Ishikawa (cell line): Measurements from ENCODE around the gene CCDC9B.

Source experiments
- CEBPB ChIP-seq: IDR thresholded peaks from 2 replicates; pipeline ENCODE4 v1.6.1; 2012
- CREB1 ChIP-seq: IDR thresholded peaks from 2 replicates; pipeline ENCODE4 v1.6.1; 2012; ENCODE audit warnings: low read depth
- EGR1 ChIP-seq: IDR thresholded peaks from 2 replicates; pipeline ENCODE4 v1.6.1; 2012
- EP300 ChIP-seq: IDR thresholded peaks from 2 replicates; pipeline ENCODE4 v1.6.1; 2012; ENCODE audit warnings: borderline replicate concordance
- FOXM1 ChIP-seq: IDR thresholded peaks from 2 replicates; pipeline ENCODE4 v1.6.1; 2012; ENCODE audit warnings: low read depth, borderline replicate concordance
- MAX ChIP-seq: IDR thresholded peaks from 2 replicates; pipeline ENCODE4 v1.6.1; 2012
- NFIC ChIP-seq: IDR thresholded peaks from 2 replicates; pipeline ENCODE4 v1.6.1; 2012
- RAD21 ChIP-seq: IDR thresholded peaks from 2 replicates; pipeline ENCODE4 v1.6.1; 2012; ENCODE audit warnings: low read depth
- REST ChIP-seq: IDR thresholded peaks from 2 replicates; pipeline ENCODE4 v1.6.1; 2012; ENCODE audit warnings: low read depth, mild to moderate bottlenecking
- TAF1 ChIP-seq: IDR thresholded peaks from 2 replicates; pipeline ENCODE4 v1.6.1; 2012; ENCODE audit warnings: low read depth, mild to moderate bottlenecking
- TCF12 ChIP-seq: IDR thresholded peaks from 2 replicates; pipeline ENCODE4 v1.6.1; 2012; ENCODE audit warnings: low read depth
- TEAD4 ChIP-seq: IDR thresholded peaks from 2 replicates; pipeline ENCODE4 v1.6.1; 2012
- USF1 ChIP-seq: IDR thresholded peaks from 2 replicates; pipeline ENCODE4 v1.6.1; 2012
- YY1 ChIP-seq: IDR thresholded peaks from 2 replicates; pipeline ENCODE4 v1.6.1; 2012; ENCODE audit warnings: low read depth
- ZBTB7A ChIP-seq: IDR thresholded peaks from 2 replicates; pipeline ENCODE4 v1.6.1; 2012; ENCODE audit warnings: low read depth

The CCDC9B gene

GRCh38 chr15:40333922-40334492, 6.7 kb downstream of the CCDC9B start:
- TF ChIP-seq RAD21 (no peak), EGR1 (no peak), NFIC (no peak), EP300 (no peak), YY1 (no peak), ZBTB7A (no peak), USF1 (no peak), FOXM1 (no peak), TEAD4 (no peak), REST (no peak), CEBPB (no peak), TAF1 (no peak), TCF12 (no peak), MAX (no peak), CREB1 (no peak)

- TF ChIP-seq CEBPB, result no peak
- TF ChIP-seq MAX, result no peak
- no peak for TF ChIP-seq NFIC
- TF ChIP-seq USF1, result no peak
- no peak for TF ChIP-seq TEAD4
- no peak for TF ChIP-seq RAD21
- no peak for TF ChIP-seq EP300
- TF ChIP-seq CREB1, result no peak
- no peak for TF ChIP-seq TAF1
- TF ChIP-seq EGR1, result no peak
Observed at GRCh38 chr15:40332113-40332781, 8.5 kb downstream of the CCDC9B start.

- TF ChIP-seq FOXM1, result no peak
- no peak for TF ChIP-seq RAD21
- TF ChIP-seq TCF12, result no peak
- TF ChIP-seq CEBPB, result no peak
- TF ChIP-seq EGR1, result no peak
- no peak for TF ChIP-seq REST
- no peak for TF ChIP-seq TEAD4
- no peak for TF ChIP-seq MAX
- TF ChIP-seq NFIC, result no peak
- no peak for TF ChIP-seq EP300
- TF ChIP-seq YY1, result no peak
- no peak for TF ChIP-seq USF1
- TF ChIP-seq TAF1, result no peak
- TF ChIP-seq CREB1, result no peak
- TF ChIP-seq ZBTB7A, result no peak
Observed at GRCh38 chr15:40331637-40332036, 9.1 kb downstream of the CCDC9B start.

GRCh38 chr15:40331026-40331425, 9.7 kb downstream of the CCDC9B start:
- no peak for TF ChIP-seq REST
- no peak for TF ChIP-seq TAF1
- TF ChIP-seq FOXM1, result no peak
- TF ChIP-seq CEBPB, result no peak
- no peak for TF ChIP-seq NFIC
- TF ChIP-seq CREB1, result no peak
- TF ChIP-seq EP300, result no peak
- TF ChIP-seq ZBTB7A, result no peak
- no peak for TF ChIP-seq USF1
- no peak for TF ChIP-seq TEAD4
- no peak for TF ChIP-seq RAD21
- TF ChIP-seq TCF12, result no peak
- no peak for TF ChIP-seq MAX
- no peak for TF ChIP-seq YY1
- TF ChIP-seq EGR1, result no peak
